ENCODE data around the gene PIGQ. TPM values are rescaled to one million over a fixed set of nuclear protein-coding genes. Genes with fewer than 3 reads are reported as not detected.
A peak's percentile ranks its signal among the peaks of the same experiment; 100 is the strongest.

The PIGQ gene
- polyA plus RNA-seq, 2 of the 4 experiments (the other 2 are of a cell fraction): 13.2 to 31.2 TPM

GRCh38 chr16:576197-576822 is 6.5 kb downstream of the PIGQ start (continued):
- TF ChIP-seq NFE2L2 (conservative IDR thresholded peaks at IDR 0.05; ENCODE audit: low read length): no peak

GRCh38 chr16:576823-577201 is 7.0 kb downstream of the PIGQ start:
- ChIA-PET CTCF (interaction anchor here (0.6 to 3.1 kb wide), 8 partner anchors 9 to 166 kb away, joined by 3 to 11 read pairs (median 6); no protein-coding TSS in a partner anchor), POLR2A (no interaction called here)
- DNase-seq (ENCODE audit: low read depth in 1 of 2, low spot score in 1 of 2): no peak
- Histone ChIP-seq H3K4me3 (no peak overlapping the region), H3K4me2 (no peak overlapping the region), H3K4me1 (peaks cover 6% of the 10 kb centered on the region; the same call in 2 of the 3 replicates), H3K9me3 (no peaks in the 10 kb centered on the region), H3K27ac (no peak overlapping the region)
- 83% methylated on average over 6 of the region's 8 CpGs for WGBS (ENCODE audit: missing lambda C conversion rate)
- no peak for TF ChIP-seq RCOR1 (IDR thresholded peaks at IDR 0.05; ENCODE audit: low read depth, low read length)
- TF ChIP-seq CBX2 (IDR thresholded peaks at IDR 0.05; ENCODE audit: borderline replicate concordance, low read depth): no peak
- TF ChIP-seq BHLHE40 (IDR thresholded peaks at IDR 0.05; ENCODE audit: low read depth, low read length): no peak
- no peak for TF ChIP-seq KDM5A (IDR thresholded peaks at IDR 0.05)
- no peak for TF ChIP-seq NPAS2 (CRISPR knock-in tag; IDR thresholded peaks at IDR 0.05; ENCODE audit: borderline replicate concordance)
- no peak for TF ChIP-seq TP53 (CRISPR knock-in tag; IDR thresholded peaks at IDR 0.05)
- no peak for TF ChIP-seq MYC (IDR thresholded peaks at IDR 0.05; ENCODE audit: borderline replicate concordance, low read length)
- TF ChIP-seq ESRRA (IDR thresholded peaks at IDR 0.05; ENCODE audit: borderline replicate concordance, low read length): no peak
- no peak for FAIRE-seq
- peak in 1 of 2 experiments; percentile 35; a peak in 3 of 6 replicates for ATAC-seq

GRCh38 chr16:577796-578195 is 8.0 kb downstream of the PIGQ start:
- Histone ChIP-seq H3K4me1 (peaks cover 6% of the 10 kb centered on the region; the same call in 2 of the 3 replicates), H3K9me3 (no peaks in the 10 kb centered on the region), H3K27ac (no peak overlapping the region), H3K4me2 (no peak overlapping the region), H3K4me3 (no peak overlapping the region)
- WGBS (ENCODE audit: missing lambda C conversion rate): 95% methylated on average over 10 of the region's 13 CpGs
- ChIA-PET CTCF (interaction anchor here (0.7 to 7.1 kb wide), 5 partner anchors 11 to 84 kb away, joined by 3 to 105 read pairs (median 4); partner anchors contain the start of gene RHOT2), POLR2A (no interaction called here)
- DNase-seq (ENCODE audit: low read depth in 1 of 2, low spot score in 1 of 2) (no peak), ATAC-seq (no peak), FAIRE-seq (no peak)
- no peak for TF ChIP-seq HOXA7 (CRISPR knock-in tag; IDR thresholded peaks at IDR 0.05)
- no peak for TF ChIP-seq GATA3 (IDR thresholded peaks at IDR 0.05; ENCODE audit: borderline replicate concordance)
- TF ChIP-seq RCOR1 (IDR thresholded peaks at IDR 0.05; ENCODE audit: low read depth, low read length): no peak
- no peak for TF ChIP-seq KDM5A (IDR thresholded peaks at IDR 0.05)
- TF ChIP-seq ELK1 (IDR thresholded peaks at IDR 0.05; ENCODE audit: low read depth, low read length): no peak
- no peak for TF ChIP-seq CHD2 (IDR thresholded peaks at IDR 0.05; ENCODE audit: low read length, partially characterized antibody)
- TF ChIP-seq EHF (CRISPR knock-in tag; IDR thresholded peaks at IDR 0.05): no peak
- no peak for TF ChIP-seq HES2 (IDR thresholded peaks at IDR 0.05)
- no peak for TF ChIP-seq EP300 (IDR thresholded peaks at IDR 0.05)
- TF ChIP-seq HMGXB4 (CRISPR knock-in tag; IDR thresholded peaks at IDR 0.05; ENCODE audit: borderline replicate concordance): no peak
